ENCODE measurements around the gene OR11H6.

OR11H6 gene

GRCh38 chr14:20264361-20264760 lies 40.9 kb downstream of the OR11H6 start:
- DNase-seq = peak; percentile 54

- no peak for DNase-seq
These were observed 50.6 kb downstream of the OR11H6 start for GRCh38 chr14:20274062-20274461.

All from EL (cell line).